ENCODE results near the gene ZNF202.

- TF ChIP-seq, protein P1, sequence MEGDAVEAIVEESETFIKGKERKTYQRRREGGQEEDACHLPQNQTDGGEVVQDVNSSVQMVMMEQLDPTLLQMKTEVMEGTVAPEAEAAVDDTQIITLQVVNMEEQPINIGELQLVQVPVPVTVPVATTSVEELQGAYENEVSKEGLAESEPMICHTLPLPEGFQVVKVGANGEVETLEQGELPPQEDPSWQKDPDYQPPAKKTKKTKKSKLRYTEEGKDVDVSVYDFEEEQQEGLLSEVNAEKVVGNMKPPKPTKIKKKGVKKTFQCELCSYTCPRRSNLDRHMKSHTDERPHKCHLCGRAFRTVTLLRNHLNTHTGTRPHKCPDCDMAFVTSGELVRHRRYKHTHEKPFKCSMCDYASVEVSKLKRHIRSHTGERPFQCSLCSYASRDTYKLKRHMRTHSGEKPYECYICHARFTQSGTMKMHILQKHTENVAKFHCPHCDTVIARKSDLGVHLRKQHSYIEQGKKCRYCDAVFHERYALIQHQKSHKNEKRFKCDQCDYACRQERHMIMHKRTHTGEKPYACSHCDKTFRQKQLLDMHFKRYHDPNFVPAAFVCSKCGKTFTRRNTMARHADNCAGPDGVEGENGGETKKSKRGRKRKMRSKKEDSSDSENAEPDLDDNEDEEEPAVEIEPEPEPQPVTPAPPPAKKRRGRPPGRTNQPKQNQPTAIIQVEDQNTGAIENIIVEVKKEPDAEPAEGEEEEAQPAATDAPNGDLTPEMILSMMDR (IDR thresholded peaks at IDR 0.05; ENCODE audit: low read depth, low read length, poor library complexity, severe bottlenecking): no peak
- no peak for TF ChIP-seq EZH2phosphoT487 (IDR thresholded peaks at IDR 0.05; ENCODE audit: borderline replicate concordance, low read length)
Observed at GRCh38 chr11:123755813-123756212, 14.4 kb upstream of the ZNF202 start.

Data from DOHH2 (cell line).